Ectodermal cell (in vitro differentiated cells): ENCODE data around the gene NOG. TPM values are rescaled to one million over a fixed set of nuclear protein-coding genes. Genes with fewer than 3 reads are reported as not detected.

Experiments used
- H3K27ac ChIP-seq: 2 replicates; pipeline ENCODE4 v1.7.0; 2013; ENCODE audit warnings: mild to moderate bottlenecking, low read depth, low read length; ENCODE audit not compliant: insufficient read depth, poor library complexity, severe bottlenecking
- H3K27me3 ChIP-seq: 2 replicates; pipeline ENCODE4 v1.7.0; 2013; ENCODE audit warnings: mild to moderate bottlenecking, low read length; ENCODE audit not compliant: insufficient read depth, control insufficient read depth, poor library complexity, severe bottlenecking
- H3K36me3 ChIP-seq: one replicate; pipeline ENCODE4 v1.7.0; 2013; ENCODE audit warnings: low read length; ENCODE audit not compliant: control insufficient read depth, insufficient read depth
- H3K4me1 ChIP-seq: one replicate; pipeline ENCODE4 v1.7.0; 2013; ENCODE audit warnings: low read length; ENCODE audit not compliant: control insufficient read depth, insufficient read depth
- H3K4me3 ChIP-seq: 2 replicates; pipeline ENCODE4 v1.7.0; 2013; ENCODE audit warnings: low read depth, low read length, control low read depth; ENCODE audit not compliant: insufficient read depth
- H3K9me3 ChIP-seq: 2 replicates; pipeline ENCODE4 v1.7.0; 2013; ENCODE audit warnings: mild to moderate bottlenecking, low read length, moderate library complexity; ENCODE audit not compliant: control insufficient read depth
- WGBS, 2 experiments: methylation state at CpG; one replicate each; pipeline ENCODE4 v1.1.7; 2013; ENCODE audit warnings: missing lambda C conversion rate in 2 of 2; 5-methylcytosine and 5-hydroxymethylcytosine counted together
- polyA plus RNA-seq, 4 experiments: library from polyadenylated mRNA; stranded (reverse); fragments of 50-300 nt; gene quantifications; one replicate each; pipeline ENCODE4 v1.2.3, GENCODE V29; 2013

The NOG gene
- polyA plus RNA-seq (2013, experiment 1 of 4) = 6.8 TPM
- polyA plus RNA-seq (2013, experiment 2 of 4) = 7.4 TPM
- polyA plus RNA-seq (2013, experiment 3 of 4) = 10.6 TPM
- polyA plus RNA-seq (2013, experiment 4 of 4) = 11.9 TPM

DNA sequence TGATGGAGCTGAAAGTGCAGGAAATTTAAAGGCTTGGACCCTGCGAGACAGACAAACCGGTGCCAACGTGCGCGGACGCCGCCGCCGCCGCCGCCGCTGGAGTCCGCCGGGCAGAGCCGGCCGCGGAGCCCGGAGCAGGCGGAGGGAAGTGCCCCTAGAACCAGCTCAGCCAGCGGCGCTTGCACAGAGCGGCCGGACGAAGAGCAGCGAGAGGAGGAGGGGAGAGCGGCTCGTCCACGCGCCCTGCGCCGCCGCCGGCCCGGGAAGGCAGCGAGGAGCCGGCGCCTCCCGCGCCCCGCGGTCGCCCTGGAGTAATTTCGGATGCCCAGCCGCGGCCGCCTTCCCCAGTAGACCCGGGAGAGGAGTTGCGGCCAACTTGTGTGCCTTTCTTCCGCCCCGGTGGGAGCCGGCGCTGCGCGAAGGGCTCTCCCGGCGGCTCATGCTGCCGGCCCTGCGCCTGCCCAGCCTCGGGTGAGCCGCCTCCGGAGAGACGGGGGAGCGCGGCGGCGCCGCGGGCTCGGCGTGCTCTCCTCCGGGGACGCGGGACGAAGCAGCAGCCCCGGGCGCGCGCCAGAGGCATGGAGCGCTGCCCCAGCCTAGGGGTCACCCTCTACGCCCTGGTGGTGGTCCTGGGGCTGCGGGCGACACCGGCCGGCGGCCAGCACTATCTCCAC lies at the start of gene NOG:
Gene NOG, plus strand, starts transcription at position 54 of the 674 bp plus-strand sequence. Its CDS starts 525 bp downstream, at position 579.
- H3K27ac ChIP-seq = peak within 1 kb of the TSS; percentile 60
- WGBS, 2 experiments = 0% methylated on average over 85 of the region's 85 CpGs

DNA sequence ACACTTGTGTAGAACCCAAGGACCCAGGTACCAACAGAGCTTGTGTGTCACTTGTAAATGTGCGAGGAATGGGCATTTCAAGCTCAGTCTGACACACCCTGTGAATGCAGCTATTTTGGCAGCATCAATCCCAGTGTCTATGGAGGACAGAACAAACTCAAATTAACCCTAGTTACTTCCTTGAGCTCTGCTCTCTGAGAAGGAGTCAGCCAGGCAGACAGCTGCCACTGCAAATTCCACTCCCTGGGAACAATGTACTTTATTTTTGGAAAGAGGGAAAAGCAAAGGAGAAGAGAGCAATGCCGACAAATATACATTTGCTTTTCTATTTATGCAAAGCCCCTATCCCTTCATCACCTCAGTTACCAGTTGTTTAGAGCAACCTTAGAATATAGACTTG lies 48.4 kb upstream of the NOG start:
- Histone ChIP-seq H3K27ac (no peak overlapping the region), H3K36me3 (no peaks in the 10 kb centered on the region), H3K4me1 (peaks cover 3% of the 10 kb centered on the region), H3K9me3 (no peaks in the 10 kb centered on the region), H3K4me3 (no peak overlapping the region), H3K27me3 (no peaks in the 10 kb centered on the region)
- 79 to 89% methylated on average over 1 to 2 of the region's 2 CpGs for WGBS, 2 experiments

More for the DNA sequence above, at the start of gene NOG:
- H3K4me1 ChIP-seq = peaks cover 17% of the 10 kb centered on the region
- H3K36me3 ChIP-seq = no peaks in the 10 kb centered on the region
- H3K9me3 ChIP-seq = no peaks in the 10 kb centered on the region
- H3K4me3 ChIP-seq = peak within 1 kb of the TSS; percentile 78
- peaks cover 50% of the 10 kb centered on the region for H3K27me3 ChIP-seq

DNA sequence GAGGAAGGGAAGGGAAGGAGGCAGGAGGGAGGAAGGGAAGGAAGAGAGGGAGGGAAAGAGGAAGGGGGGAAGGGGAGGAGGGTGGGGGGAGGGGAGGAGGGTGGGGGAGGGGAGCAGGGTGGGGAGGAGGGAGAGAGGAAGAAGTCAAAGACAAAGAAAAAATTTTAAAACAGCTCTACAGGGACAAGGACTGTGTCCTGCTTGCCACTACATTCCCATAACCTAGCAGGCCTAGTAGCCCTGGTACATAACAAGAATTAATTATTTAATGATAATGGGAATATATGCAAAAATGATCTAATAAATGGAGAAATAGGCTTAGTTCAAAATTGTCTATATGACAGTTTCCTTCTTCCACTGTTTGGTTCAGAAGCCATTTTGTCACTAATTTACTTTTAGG lies 47.6 kb upstream of the NOG start:
- no peaks in the 10 kb centered on the region for H3K9me3 ChIP-seq
- H3K36me3 ChIP-seq = no peaks in the 10 kb centered on the region
- no peak overlapping the region for H3K27ac ChIP-seq
- H3K27me3 ChIP-seq = no peaks in the 10 kb centered on the region
- H3K4me3 ChIP-seq = no peak overlapping the region
- peaks cover 3% of the 10 kb centered on the region for H3K4me1 ChIP-seq

DNA sequence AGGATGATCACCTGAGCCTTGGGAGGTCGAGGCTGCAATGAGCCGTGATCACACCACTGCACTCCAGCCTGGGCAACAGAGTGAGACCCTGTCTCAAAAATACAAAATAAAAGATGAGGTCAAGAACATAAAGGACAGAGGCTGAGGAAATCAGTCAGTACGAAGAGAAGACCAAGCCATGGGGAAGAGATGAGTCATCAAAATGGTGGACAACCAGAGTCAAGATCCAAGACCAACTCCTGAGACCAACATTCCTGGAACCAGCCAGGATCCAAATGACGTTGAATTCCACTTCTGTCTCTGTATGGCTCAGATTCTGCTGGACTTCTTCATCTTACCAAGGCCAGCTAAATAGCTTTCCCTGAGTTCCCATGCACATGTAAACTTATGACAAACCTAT lies 44.8 kb upstream of the NOG start:
- Histone ChIP-seq H3K27ac (no peak overlapping the region), H3K4me3 (no peak overlapping the region), H3K9me3 (no peaks in the 10 kb centered on the region), H3K36me3 (no peaks in the 10 kb centered on the region), H3K27me3 (no peaks in the 10 kb centered on the region), H3K4me1 (peaks cover 3% of the 10 kb centered on the region)
- WGBS, 2 experiments = 90 to 91% methylated on average over 4 of the region's 4 CpGs

DNA sequence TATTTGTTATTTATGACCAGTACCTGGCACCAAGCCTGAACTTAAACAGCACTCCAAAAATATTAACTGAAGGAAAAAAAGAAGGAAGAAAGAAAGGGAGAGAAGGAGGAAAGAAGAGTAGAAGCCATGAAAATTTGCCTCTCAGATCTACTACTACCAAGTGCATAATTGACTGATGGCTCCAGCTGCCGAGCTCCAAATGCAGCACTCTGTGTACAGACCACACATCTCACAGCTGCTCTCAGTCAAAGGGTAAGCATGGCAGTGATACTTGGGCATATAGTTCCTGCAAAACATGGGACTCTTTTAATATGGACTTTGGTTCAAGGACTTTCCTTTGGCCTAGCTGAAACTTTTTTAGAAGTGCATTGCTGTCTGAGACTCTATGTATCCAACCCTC lies 44.0 kb upstream of the NOG start:
- no peak overlapping the region for H3K4me3 ChIP-seq
- no peaks in the 10 kb centered on the region for H3K9me3 ChIP-seq
- no peak overlapping the region for H3K27ac ChIP-seq
- H3K36me3 ChIP-seq = no peaks in the 10 kb centered on the region
- no peaks in the 10 kb centered on the region for H3K27me3 ChIP-seq
- peaks cover 3% of the 10 kb centered on the region for H3K4me1 ChIP-seq
- 89 to 100% methylated on average over 1 of the region's 1 CpG for WGBS, 2 experiments

DNA sequence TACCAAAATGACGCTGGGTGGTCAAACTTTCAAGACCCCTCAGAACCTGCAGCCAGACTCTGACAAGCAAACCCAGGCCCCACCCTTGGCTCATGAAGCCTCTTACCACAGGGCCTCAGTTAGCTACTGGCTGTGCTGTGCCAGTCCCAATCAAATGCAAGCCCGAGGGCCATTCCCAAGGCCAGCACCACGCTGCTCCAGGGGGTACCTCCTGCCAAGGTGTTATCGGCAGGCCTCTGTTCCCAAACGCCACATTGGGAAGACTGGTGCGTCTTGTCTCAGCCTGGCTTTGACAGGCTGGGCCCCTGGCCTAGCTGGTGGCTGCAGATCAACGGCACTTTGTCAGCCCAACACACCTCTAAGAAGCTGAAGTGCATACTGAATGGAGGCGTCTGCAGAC lies 35.8 kb upstream of the NOG start:
- H3K4me1 ChIP-seq = no peaks in the 10 kb centered on the region
- H3K27ac ChIP-seq = no peak overlapping the region
- WGBS, 2 experiments = 90 to 91% methylated on average over 8 of the region's 8 CpGs
- peaks cover 2% of the 10 kb centered on the region for H3K9me3 ChIP-seq
- no peaks in the 10 kb centered on the region for H3K27me3 ChIP-seq
- H3K4me3 ChIP-seq = no peak overlapping the region
- no peaks in the 10 kb centered on the region for H3K36me3 ChIP-seq

DNA sequence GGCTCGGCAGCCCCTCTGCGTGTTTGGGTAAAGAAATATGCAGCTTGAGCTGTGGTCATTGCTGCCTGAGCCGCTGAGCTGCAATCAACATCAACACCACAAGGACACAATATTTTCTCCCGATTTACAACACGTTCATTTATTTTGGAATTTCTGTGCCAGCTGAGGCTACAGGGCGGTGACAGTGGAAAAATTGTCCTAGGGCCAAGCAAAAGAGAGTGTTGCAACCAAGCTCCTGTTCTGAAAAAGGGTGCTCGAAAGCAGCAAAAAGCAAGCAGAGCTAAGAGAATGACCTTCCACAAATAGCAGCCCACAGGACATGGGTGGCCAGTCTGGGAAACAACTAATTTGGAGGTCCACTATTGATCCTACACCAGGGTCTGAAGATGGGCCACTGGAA lies 35.4 kb upstream of the NOG start:
- H3K27ac ChIP-seq = no peak overlapping the region

DNA sequence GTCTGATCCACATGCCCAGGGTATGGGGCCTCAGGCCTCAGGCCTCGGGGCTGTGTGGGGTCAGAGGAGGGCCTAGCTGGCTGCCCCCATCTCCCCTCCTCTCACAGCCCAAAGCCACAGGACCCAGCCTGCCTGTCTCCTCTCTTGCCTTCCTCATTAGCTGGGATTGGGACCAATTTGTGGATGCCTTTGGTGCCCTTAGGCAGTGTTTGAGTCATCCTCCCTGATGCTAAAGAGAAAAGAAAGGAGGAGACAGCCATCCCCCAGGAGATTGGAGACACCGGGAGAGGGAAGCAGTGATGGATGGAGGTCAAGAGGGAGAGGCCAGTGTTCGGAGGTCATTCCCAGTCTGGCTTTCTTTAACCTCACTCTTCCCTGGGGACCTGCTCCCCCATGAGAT lies 23.3 kb upstream of the NOG start:
- H3K4me1 ChIP-seq = no peaks in the 10 kb centered on the region

More for the DNA sequence above, 35.4 kb upstream of the NOG start:
- H3K36me3 ChIP-seq = no peaks in the 10 kb centered on the region
- no peak overlapping the region for H3K4me3 ChIP-seq
- H3K9me3 ChIP-seq = peaks cover 2% of the 10 kb centered on the region
- H3K27me3 ChIP-seq = no peaks in the 10 kb centered on the region
- 93 to 94% methylated on average over 7 of the region's 7 CpGs for WGBS, 2 experiments
- H3K4me1 ChIP-seq = no peaks in the 10 kb centered on the region

DNA sequence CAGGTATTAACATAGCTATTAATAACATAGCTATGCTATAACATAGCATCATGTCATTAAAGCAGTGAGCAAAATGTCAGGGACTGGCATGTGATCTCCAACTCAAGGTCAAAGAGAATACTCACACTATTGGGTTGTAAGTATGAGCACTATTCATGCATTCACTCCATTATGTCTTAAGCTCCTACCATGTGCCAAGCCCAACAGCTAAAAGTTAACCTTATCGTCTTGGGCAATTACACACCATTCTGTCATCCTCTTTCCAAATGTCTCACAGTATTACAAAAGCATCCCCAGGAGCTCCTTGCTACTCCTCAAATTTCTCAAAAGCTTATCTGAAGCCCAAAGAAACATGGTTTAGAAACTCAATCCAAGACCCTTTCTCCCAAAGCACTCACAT lies 22.0 kb upstream of the NOG start:
- peaks cover 1% of the 10 kb centered on the region for H3K4me1 ChIP-seq
- no peaks in the 10 kb centered on the region for H3K36me3 ChIP-seq
- H3K4me3 ChIP-seq = no peak overlapping the region
- no peak overlapping the region for H3K27ac ChIP-seq
- H3K27me3 ChIP-seq = no peaks in the 10 kb centered on the region
- H3K9me3 ChIP-seq = no peaks in the 10 kb centered on the region
- WGBS, 2 experiments = 90 to 96% methylated on average over 1 of the region's 1 CpG

More for the DNA sequence above, 23.3 kb upstream of the NOG start:
- H3K36me3 ChIP-seq = no peaks in the 10 kb centered on the region
- no peaks in the 10 kb centered on the region for H3K9me3 ChIP-seq
- H3K27ac ChIP-seq = no peak overlapping the region
- H3K4me3 ChIP-seq = no peak overlapping the region
- no peaks in the 10 kb centered on the region for H3K27me3 ChIP-seq
- WGBS, 2 experiments = 75 to 81% methylated on average over 3 of the region's 3 CpGs

DNA sequence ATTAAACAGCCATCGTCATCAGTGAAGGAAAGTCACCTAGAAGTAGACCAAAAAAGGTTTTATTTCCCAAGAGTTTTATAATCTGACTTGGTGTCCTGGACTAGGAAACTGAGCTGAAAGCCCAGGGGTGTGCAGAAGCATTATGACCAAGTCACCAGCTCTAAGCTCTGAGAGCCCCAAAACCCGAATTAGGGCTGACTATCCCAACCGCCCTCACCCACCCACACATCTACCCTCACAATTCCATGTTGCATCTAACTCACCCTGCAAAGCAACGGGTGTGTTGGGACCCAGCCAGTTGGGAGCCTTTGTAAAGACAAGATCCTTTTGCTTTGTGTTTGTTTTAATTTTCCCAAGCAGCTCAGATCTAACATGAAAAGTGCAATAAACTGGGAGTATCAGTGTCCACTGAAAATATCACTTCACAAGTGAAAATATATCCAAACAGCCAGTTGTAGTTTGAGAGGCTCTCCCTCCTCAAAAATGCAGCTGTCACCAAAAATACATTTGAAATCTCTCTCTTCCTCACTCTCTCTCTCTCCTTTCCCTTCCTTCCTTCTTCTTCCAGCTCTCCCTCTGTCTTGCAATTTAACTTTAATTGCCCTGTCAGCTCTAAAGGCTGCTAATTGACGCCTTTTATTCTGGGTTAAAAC lies 16.2 kb upstream of the NOG start:
- Histone ChIP-seq H3K4me1 (peaks cover 28% of the 10 kb centered on the region), H3K27me3 (no peaks in the 10 kb centered on the region), H3K27ac (peak overlapping the region; percentile 42), H3K36me3 (no peaks in the 10 kb centered on the region), H3K4me3 (no peak overlapping the region), H3K9me3 (no peaks in the 10 kb centered on the region)
- WGBS, 2 experiments = 60 to 64% methylated on average over 5 of the region's 5 CpGs
